Muscle layer of colon (tissue), 2 donors: ENCODE measurements around the gene HSPBP1.
"Not testable (repeated sequence)": the region's sequence is repeated elsewhere in the genome, so short reads cannot be mapped to it uniquely, and the experiment has no call there.

ENCODE experiments used
- H3K27ac ChIP-seq: one replicate; pipeline ENCODE4 v1.7.0; 2013; ENCODE audit warnings: low read depth, mild to moderate bottlenecking, low read length, moderate library complexity
- H3K27me3 ChIP-seq, 2 donors: one replicate each; pipeline ENCODE4 v1.7.0; 2013; ENCODE audit warnings: low read length in 2 of 2, mild to moderate bottlenecking in 2 of 2; ENCODE audit not compliant: insufficient read depth in 2 of 2, control insufficient read depth in 1 of 2
- H3K36me3 ChIP-seq: one replicate; pipeline ENCODE4 v1.7.0; 2013; ENCODE audit warnings: mild to moderate bottlenecking, low read length; ENCODE audit not compliant: insufficient read depth
- H3K4me1 ChIP-seq: one replicate; pipeline ENCODE4 v1.7.0; 2013; ENCODE audit warnings: mild to moderate bottlenecking, low read length; ENCODE audit not compliant: insufficient read depth
- H3K4me3 ChIP-seq, 2 donors: one replicate each; pipeline ENCODE4 v1.7.0; 2013; ENCODE audit warnings: low read length in 2 of 2, low read depth in 1 of 2, mild to moderate bottlenecking in 1 of 2, moderate library complexity in 1 of 2
- H3K9ac ChIP-seq: one replicate; pipeline ENCODE4 v1.7.0; 2013; ENCODE audit warnings: low read length
- H3K9me3 ChIP-seq: one replicate; pipeline ENCODE4 v1.7.0; 2013; ENCODE audit warnings: mild to moderate bottlenecking, low read length
- donor health status: abdominal sarcoma.
- donor health status: Adenocarcinoma of cecum.

The HSPBP1 gene

DNA sequence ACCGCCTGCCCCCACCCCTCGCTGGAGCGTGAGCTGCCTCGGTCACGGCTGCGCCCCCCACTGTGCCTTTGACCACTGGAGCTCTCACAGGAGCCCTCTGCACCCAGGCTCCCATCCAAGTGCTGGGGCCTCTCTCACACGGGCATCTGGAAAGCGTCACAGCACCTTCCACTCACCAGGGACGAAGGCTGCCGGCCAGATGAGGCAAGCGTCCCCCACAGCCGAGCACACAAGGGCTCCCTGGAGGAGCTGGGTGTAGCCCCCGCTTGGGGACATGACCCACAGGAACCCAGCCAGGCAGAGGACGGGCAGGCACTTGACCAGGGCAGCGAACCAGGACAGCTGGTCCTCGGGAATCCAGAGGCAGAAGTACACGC, 51.9 kb downstream of the HSPBP1 start:
- Histone ChIP-seq H3K36me3 (peaks cover 46% of the 10 kb centered on the region), H3K4me1 (peaks cover 12% of the 10 kb centered on the region), H3K9ac (no peak overlapping the region), H3K27me3 (no peaks in the 10 kb centered on the region), H3K9me3 (no peaks in the 10 kb centered on the region), H3K27ac (peak overlapping the region; percentile 61), H3K4me3 (no peak overlapping the region)

DNA sequence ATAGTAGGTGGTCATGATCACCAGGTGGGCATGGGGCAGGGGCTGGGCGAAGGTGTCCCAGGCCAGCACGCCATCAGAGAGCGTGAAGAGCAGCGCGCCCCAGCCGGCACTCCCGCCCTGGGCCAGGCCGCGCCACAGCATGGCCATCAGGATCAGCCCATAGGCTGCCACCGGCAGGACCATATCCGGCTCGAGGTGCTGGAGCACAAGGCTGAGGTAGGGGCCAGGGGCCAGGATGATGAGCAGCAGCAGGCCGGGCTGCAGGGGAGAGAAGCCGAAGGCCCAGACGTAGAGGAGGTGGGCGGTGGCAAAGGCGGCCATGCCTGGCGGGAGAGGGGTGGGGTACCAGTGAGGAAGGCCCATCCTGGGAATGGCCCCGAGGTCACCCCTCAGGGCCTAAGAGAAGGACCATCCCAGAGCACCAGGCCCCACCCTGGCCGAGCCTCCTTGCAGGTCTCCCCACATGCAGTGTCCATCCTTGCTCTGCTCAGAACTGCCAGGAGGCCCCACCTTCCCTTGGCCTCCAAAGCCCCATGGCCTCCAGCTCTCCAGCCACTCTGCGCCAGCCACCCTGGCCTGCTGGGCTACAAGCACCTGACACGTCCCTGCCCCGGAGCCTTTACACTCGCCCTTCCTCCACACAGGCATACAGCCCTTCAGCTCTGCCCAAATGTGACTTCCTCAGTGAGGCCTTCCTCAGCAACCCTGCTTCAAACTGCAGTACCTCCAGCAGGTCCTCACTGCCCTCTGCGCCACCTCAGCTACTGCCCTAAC, 52.5 kb downstream of the HSPBP1 start:
- Histone ChIP-seq H3K4me3 (no peak overlapping the region), H3K9ac (no peak overlapping the region), H3K9me3 (no peaks in the 10 kb centered on the region), H3K36me3 (peaks cover 40% of the 10 kb centered on the region), H3K27me3 (no peaks in the 10 kb centered on the region), H3K27ac (peak overlapping the region; percentile 61), H3K4me1 (peaks cover 12% of the 10 kb centered on the region)

DNA sequence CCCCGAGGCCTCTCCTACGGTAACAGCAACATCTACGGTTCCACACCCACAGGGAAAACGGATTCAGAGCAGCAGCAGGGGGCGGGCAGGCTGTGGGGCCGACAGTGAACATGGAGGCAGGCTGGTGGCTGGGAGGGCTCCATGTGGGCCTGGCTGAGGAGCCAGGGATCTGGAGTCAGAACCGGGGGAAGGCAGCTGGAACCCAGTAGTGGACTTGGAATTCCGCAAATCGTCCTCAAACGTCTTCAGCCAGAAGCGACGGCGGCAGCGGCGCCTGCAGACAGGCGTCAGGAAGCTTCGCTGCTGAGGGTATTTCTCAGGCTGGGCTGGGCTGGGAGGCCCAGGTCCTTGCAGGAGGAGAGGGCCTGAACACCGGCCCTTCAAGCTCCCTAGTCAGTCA, 53.1 kb downstream of the HSPBP1 start:
- Histone ChIP-seq H3K36me3 (peaks cover 36% of the 10 kb centered on the region), H3K9ac (no peak overlapping the region), H3K27ac (no peak overlapping the region), H3K9me3 (no peaks in the 10 kb centered on the region), H3K4me1 (peaks cover 12% of the 10 kb centered on the region), H3K27me3 (no peaks in the 10 kb centered on the region), H3K4me3 (no peak overlapping the region)

DNA sequence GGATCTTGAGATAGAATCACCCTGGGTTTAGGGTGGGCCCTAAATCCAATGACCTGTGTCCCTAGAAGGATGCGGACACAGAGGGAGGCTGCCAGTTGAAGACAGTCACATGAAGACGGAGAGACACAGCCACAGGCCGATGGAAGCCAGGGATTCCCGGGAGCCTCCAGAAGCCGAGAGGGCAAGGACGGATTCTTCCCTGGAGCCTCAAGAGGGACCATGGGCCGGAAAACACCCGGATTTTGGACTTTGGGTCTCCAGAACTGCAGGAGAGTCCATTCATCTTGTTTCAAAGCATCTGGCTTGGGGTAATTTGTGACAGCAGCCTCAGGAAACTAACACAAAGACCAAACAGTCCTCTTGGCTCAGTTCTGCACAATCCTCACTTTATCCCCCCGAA, 53.6 kb downstream of the HSPBP1 start:
- H3K27ac ChIP-seq, result no peak overlapping the region
- peaks cover 12% of the 10 kb centered on the region for H3K4me1 ChIP-seq
- no peaks in the 10 kb centered on the region for H3K9me3 ChIP-seq
- no peak overlapping the region for H3K9ac ChIP-seq
- H3K27me3 ChIP-seq, result no peaks in the 10 kb centered on the region
- H3K4me3 ChIP-seq, result no peak overlapping the region
- H3K36me3 ChIP-seq, result peaks cover 30% of the 10 kb centered on the region

DNA sequence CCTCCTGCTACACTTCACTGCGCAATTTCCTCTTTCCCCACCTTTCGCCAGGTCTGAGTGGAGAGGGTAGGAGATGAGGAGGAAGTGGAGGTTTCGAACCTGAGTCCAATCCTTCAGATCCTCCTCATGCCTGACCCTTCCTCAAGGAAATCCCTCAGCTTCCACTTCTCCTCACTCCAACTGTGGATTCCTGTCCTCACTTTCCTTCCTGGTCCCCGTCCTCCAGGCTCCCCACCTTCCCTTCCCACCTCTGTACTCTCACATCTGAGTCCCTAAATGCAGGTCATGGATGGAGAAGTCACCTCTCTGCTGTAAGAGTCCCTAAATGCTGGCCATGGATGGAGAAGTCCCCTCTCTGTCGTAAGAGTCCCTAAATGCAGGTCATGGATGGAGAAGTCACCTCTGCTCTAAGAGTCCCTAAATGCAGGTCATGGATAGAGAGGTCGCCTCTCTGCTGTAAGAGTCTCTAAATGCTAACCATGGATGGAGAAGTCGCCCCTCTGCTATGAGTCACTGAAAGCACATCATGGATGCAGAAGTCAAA, 54.4 kb downstream of the HSPBP1 start:
- Histone ChIP-seq H3K9ac (no peak overlapping the region), H3K27me3 (no peaks in the 10 kb centered on the region), H3K36me3 (peaks cover 25% of the 10 kb centered on the region)

DNA sequence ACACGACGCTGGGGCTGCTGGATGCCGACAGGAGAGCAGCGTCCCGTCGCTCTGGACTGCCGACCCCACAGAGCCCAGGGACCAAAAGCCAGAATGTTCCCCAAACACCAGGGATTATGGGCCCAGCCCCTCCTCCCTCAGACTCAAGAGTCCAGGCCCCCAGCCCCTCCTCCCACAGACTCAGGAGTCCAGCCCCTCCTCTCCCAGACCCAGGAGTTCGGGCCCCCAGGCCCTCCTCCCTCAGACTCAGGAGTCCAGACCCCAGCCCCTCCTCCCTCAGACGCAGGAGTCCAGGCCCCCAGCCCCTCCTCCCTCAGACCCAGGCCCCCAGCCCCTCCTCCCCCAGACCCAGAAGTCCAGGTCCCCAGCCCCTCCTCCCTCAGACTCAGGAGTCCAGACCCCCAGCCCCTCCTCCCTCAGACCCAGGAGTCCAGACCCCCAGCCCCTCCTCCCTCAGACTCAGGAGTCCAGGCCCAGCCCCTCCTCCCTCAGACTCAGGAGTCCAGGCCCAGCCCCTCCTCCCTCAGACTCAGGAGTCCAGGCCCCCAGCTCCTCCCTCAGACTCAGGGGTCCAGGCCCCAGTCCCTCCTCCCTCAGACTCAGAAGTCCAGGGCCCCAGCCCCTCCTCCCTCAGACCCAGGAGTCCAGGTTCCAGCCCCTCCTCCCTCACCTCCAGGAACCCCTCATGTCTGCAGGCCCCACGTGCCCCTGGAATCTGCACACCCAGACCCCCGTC, 55.1 kb downstream of the HSPBP1 start:
- peaks cover 25% of the 10 kb centered on the region for H3K36me3 ChIP-seq
- H3K27ac ChIP-seq, H3K9ac ChIP-seq, H3K4me3 ChIP-seq, H3K9me3 ChIP-seq, H3K27me3 ChIP-seq: not testable (repeated sequence)
- peaks cover 12% of the 10 kb centered on the region for H3K4me1 ChIP-seq

More for the DNA sequence above, 54.4 kb downstream of the HSPBP1 start:
- Histone ChIP-seq H3K27ac (no peak overlapping the region), H3K4me3 (no peak overlapping the region), H3K9me3 (no peaks in the 10 kb centered on the region), H3K4me1 (peaks cover 12% of the 10 kb centered on the region)

DNA sequence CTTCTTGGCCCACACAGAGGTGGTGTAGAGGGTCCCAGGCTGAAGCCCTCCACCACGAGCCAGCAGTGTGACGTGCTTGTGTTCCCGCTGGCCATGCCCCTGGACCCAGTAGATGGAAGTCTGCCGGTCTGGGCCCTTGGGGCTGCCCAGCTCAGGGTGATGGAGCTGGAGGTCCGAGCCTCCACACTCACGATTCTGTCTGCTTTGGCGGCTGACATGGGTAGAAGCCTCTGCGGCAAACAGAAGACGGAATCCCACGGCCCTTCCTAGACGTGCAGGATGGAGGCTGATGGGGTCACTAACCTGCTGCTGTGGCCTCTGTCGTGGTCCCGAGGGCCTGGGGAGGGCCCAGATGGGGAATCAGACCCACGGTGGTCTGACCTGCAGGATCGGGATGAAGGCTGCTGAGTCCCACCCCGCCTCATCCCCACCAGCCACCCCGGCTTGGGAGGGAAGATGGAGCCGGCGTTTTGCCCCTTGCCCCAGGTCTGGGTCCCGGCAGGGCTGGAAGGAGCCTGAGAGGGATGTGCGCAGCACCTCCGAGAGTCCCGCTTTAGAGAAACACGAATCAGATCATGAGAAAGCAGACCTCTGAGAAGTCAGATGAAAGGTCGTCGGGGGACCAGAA, 55.8 kb downstream of the HSPBP1 start:
- Histone ChIP-seq H3K9me3 (no peaks in the 10 kb centered on the region), H3K27me3 (no peaks in the 10 kb centered on the region), H3K9ac (no peak overlapping the region), H3K27ac (no peak overlapping the region), H3K4me3 (no peak overlapping the region), H3K36me3 (peaks cover 19% of the 10 kb centered on the region), H3K4me1 (peaks cover 12% of the 10 kb centered on the region)

DNA sequence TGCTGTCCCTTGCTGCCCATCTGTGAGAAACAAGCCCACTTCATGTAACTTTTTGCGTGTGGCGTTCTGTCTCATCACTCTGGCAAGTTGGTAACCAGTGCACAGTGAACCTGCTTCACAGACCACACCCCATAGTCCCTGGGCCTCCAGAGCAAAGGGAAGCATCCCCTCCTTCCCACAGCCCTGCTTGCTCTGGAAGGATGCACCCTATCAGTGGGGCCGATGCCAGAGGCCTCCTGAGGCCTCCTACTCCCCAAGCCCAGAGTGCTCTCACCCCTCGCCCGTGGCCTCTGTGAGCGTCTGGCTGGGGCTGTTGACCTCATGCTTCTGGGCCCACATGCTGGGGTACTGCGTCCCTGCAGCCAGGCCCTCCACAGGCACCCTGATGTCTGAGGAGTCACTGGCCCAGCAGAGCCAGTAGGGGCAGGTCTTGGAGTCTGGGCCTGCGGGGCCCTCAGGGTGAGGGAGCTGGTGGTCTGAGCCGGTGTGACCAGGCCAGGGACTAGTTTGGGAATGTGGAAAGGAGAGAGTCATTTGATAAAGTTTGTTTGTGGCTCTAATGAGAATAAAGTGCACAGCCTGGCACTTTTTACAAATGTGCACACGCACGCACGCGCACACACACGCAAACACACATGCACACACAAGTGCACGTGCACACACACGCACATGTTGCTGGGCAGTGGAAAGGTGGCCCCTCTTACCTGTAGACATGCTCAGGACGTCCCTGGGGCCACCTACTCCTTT, 56.4 kb downstream of the HSPBP1 start:
- H3K27me3 ChIP-seq, result no peaks in the 10 kb centered on the region
- peaks cover 9% of the 10 kb centered on the region for H3K4me1 ChIP-seq
- no peak overlapping the region for H3K4me3 ChIP-seq
- no peak overlapping the region for H3K27ac ChIP-seq
- no peaks in the 10 kb centered on the region for H3K9me3 ChIP-seq
- H3K9ac ChIP-seq, result no peak overlapping the region
- H3K36me3 ChIP-seq, result peaks cover 15% of the 10 kb centered on the region

DNA sequence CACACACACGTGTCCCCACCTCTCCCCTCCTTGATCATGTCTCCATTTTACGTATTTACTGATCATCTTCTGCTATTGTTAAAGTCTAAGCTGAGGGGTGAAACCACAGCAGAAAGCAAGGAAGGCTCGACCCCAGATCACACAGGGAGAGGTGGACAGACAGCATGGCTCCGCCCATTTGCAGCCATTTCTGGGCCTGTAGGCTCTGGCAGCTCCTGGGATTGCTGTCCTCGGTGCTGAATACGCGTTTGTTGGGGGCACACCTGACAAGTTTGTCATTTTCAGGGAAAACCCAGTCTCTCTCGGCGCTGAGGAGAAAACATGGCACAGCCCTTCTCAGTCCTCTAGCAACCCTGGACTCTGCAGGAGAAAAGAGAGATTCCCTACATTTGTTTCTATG, 59.4 kb downstream of the HSPBP1 start:
- H3K9me3 ChIP-seq, result no peaks in the 10 kb centered on the region
- H3K9ac ChIP-seq, result no peak overlapping the region
- H3K4me1 ChIP-seq, result no peaks in the 10 kb centered on the region
- H3K36me3 ChIP-seq, result no peaks in the 10 kb centered on the region
- H3K27ac ChIP-seq, result no peak overlapping the region
- H3K27me3 ChIP-seq, result no peaks in the 10 kb centered on the region
- H3K4me3 ChIP-seq, result no peak overlapping the region

DNA sequence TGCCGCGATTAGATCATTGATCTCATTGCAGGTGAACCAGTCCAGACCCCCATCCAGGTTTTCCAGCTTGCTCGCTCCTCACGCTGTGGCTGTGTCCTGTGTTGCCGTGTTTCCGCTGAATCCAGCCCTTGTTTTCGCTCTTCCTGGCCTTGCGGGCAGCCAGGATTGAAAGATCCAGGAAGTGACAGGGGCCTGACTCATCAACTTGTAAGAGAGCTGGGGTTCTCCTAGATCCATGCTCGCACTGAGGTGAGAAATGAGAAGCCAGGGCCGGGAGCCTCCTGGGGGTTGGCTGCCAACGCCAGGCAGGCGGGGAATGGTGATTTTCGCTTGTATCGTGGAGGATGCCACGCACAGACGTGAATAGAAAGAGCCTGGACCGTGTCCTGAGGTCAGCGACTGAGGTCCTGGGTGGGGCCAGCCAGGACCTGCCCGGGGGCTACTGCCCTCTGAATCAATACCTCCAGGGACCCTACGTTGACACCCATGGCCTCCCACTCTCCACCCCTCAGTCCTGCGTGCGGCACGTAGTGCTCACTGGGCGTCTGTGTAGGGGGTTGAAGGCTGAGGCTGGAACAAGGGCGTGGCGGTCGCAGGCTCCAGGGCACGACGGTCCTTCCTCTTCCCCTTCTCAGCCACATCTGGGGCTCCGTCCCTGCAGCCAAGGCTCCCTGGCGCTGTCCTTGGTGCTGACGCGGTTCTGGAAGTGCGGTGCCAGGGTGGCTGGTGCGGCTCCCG, 63.3 kb downstream of the HSPBP1 start:
- Histone ChIP-seq H3K27me3 (peaks cover 0 to 5% of the 10 kb centered on the region in 2 donors), H3K9me3 (peaks cover 7% of the 10 kb centered on the region), H3K4me3 (peak overlapping the region in 1 of 2 donors; percentile 33), H3K4me1 (no peaks in the 10 kb centered on the region), H3K27ac (peak overlapping the region; percentile 13), H3K36me3 (no peaks in the 10 kb centered on the region), H3K9ac (no peak overlapping the region)
